CD4-positive, alpha-beta memory T cell (primary cell): Measurements from ENCODE around the gene TSHR. TPM values are rescaled to one million over a fixed set of nuclear protein-coding genes. Genes with fewer than 3 reads are reported as not detected.
"Not testable (repeated sequence)": the region's sequence is repeated elsewhere in the genome, so short reads cannot be mapped to it uniquely, and the experiment has no call there.

ENCODE experiments used
- CTCF ChIA-PET: fragments of 350-600 bp; sonication (Branson Sonifier 250); formaldehyde crosslinking; loops from one replicate; lab custom pipeline; 2021; ENCODE audit warnings: inconsistent platforms; ENCODE audit not compliant: partially characterized antibody; lab: Charles Lee
- POLR2A ChIA-PET: fragments of 350-600 bp; sonication (Branson Sonifier 250); formaldehyde crosslinking; loops from one replicate; lab custom pipeline; 2021; ENCODE audit not compliant: partially characterized antibody; lab: Charles Lee
- DNase-seq, 5 donors: peaks; one replicate each; pipeline versions ENCODE4 v3.0.0 to v3.0.0-alpha.2; 2020 to 2022; ENCODE audit warnings: mixed read lengths in 1 of 5
- H3K27ac ChIP-seq: one replicate; pipeline ENCODE4 v1.7.0; 2013; ENCODE audit warnings: low read depth, low read length
- H3K27me3 ChIP-seq: 2 replicates; pipeline ENCODE4 v1.7.0; 2013; ENCODE audit warnings: mild to moderate bottlenecking, low read length, moderate library complexity; ENCODE audit not compliant: insufficient read depth
- H3K36me3 ChIP-seq: 2 replicates; pipeline ENCODE4 v1.7.0; 2013; ENCODE audit warnings: mild to moderate bottlenecking, low read length, moderate library complexity; ENCODE audit not compliant: insufficient read depth
- H3K4me1 ChIP-seq: 2 replicates; pipeline ENCODE4 v1.7.0; 2013; ENCODE audit warnings: mild to moderate bottlenecking, low read length, moderate library complexity; ENCODE audit not compliant: insufficient read depth
- H3K4me3 ChIP-seq, 2 donors: one replicate each; pipeline ENCODE4 v1.7.0; 2013; ENCODE audit warnings: low read length in 2 of 2, mild to moderate bottlenecking in 1 of 2
- H3K9me3 ChIP-seq, 2 donors: one replicate each; pipeline ENCODE4 v1.7.0; 2013; ENCODE audit warnings: low read length in 2 of 2, control low read depth in 1 of 2; ENCODE audit not compliant: control insufficient read depth in 1 of 2
- H3K27ac Mint-ChIP-seq, 7 donors: one replicate each; pipeline ENCODE4 v1.8.0; 2020 to 2021; ENCODE audit warnings: mixed read lengths in 7 of 7, mild to moderate bottlenecking in 6 of 7, inconsistent platforms in 3 of 7, moderate library complexity in 3 of 7
- H3K27me3 Mint-ChIP-seq, 2 donors: one replicate each; pipeline ENCODE4 v1.8.0; 2020 to 2021; ENCODE audit warnings: mixed read lengths in 2 of 2
- H3K36me3 Mint-ChIP-seq, 2 donors: one replicate each; pipeline ENCODE4 v1.8.0; 2020 to 2021; ENCODE audit warnings: mixed read lengths in 2 of 2, inconsistent platforms in 1 of 2, mild to moderate bottlenecking in 1 of 2
- H3K4me1 Mint-ChIP-seq, 4 donors: one replicate each; pipeline ENCODE4 v1.8.0; 2020 to 2021; ENCODE audit warnings: mixed read lengths in 4 of 4, mild to moderate bottlenecking in 1 of 4
- H3K4me3 Mint-ChIP-seq, 8 donors: one replicate each; pipeline ENCODE4 v1.8.0; 2020 to 2021; ENCODE audit warnings: mixed read lengths in 8 of 8, mild to moderate bottlenecking in 7 of 8, moderate library complexity in 6 of 8, inconsistent platforms in 3 of 8
- H3K9me3 Mint-ChIP-seq, 8 donors: one replicate each; pipeline ENCODE4 v1.8.0; 2020 to 2021; ENCODE audit warnings: mixed read lengths in 8 of 8, mild to moderate bottlenecking in 5 of 8, inconsistent platforms in 3 of 8, moderate library complexity in 1 of 8
- intact Hi-C: fragments of 100-400 bp; cut with micrococcal nuclease; formaldehyde crosslinking; loops from one replicate; pipeline ENCODE4 v1.15.1; 2023
- polyA plus RNA-seq, 2 donors: library from polyadenylated mRNA; unstranded; fragments of 300-500 nt; fragmentation: Illumina TruSeq; gene quantifications; one replicate each; pipeline ENCODE4 v1.2.3, GENCODE V29; 2021
- total RNA-seq, 2 experiments: library from RNA; stranded (reverse); gene quantifications; one replicate each; pipeline ENCODE4 v1.2.3, GENCODE V29; 2021

Gene TSHR
- total and polyA plus RNA-seq, 4 experiments from 2014 or later: 0.09 to 0.84 (median 0.30) TPM; not detected in 1

GRCh38 chr14:81005540-81006228 lies 50.3 kb downstream of the TSHR start:
- no peak overlapping the region for H3K27ac ChIP-seq
- no peaks in the 10 kb centered on the region for H3K9me3 ChIP-seq
- no peaks in the 10 kb centered on the region for H3K27me3 ChIP-seq
- Mint-ChIP-seq H3K27ac (no peak overlapping the region), H3K4me3 (no peak overlapping the region), H3K36me3 (no peaks in the 10 kb centered on the region), H3K9me3 (no peaks in the 10 kb centered on the region), H3K4me1 (no peaks in the 10 kb centered on the region), H3K27me3 (peaks cover 0 to 1% of the 10 kb centered on the region in 2 donors)
- ChIA-PET POLR2A (no interaction called here), CTCF (interaction anchor here (2.6 kb wide), 1 partner anchor 8 kb away, joined by 6 read pairs; no protein-coding TSS in a partner anchor)
- intact Hi-C loops: no loop called here
- H3K36me3 ChIP-seq: no peaks in the 10 kb centered on the region
- H3K4me3 ChIP-seq: no peak overlapping the region
- no peaks in the 10 kb centered on the region for H3K4me1 ChIP-seq
- no peak for DNase-seq

- ChIA-PET CTCF (interaction anchor here (2.6 kb wide), 1 partner anchor 9 kb away, joined by 6 read pairs; no protein-coding TSS in a partner anchor), POLR2A (no interaction called here)
- Histone ChIP-seq H3K36me3 (no peaks in the 10 kb centered on the region), H3K4me3 (no peak overlapping the region), H3K27ac (no peak overlapping the region), H3K27me3 (no peaks in the 10 kb centered on the region), H3K4me1 (no peaks in the 10 kb centered on the region), H3K9me3 (no peaks in the 10 kb centered on the region)
- no peaks in the 10 kb centered on the region for H3K36me3 Mint-ChIP-seq
- no peak overlapping the region for H3K4me3 Mint-ChIP-seq
- H3K27ac Mint-ChIP-seq: no peak overlapping the region
- H3K27me3 Mint-ChIP-seq: peaks cover 0 to 1% of the 10 kb centered on the region in 2 donors
- intact Hi-C loops: no loop called here
- no peak for DNase-seq
- H3K4me1 Mint-ChIP-seq: no peaks in the 10 kb centered on the region
- no peaks in the 10 kb centered on the region for H3K9me3 Mint-ChIP-seq
Measured at GRCh38 chr14:81006266-81006665, 50.8 kb downstream of the TSHR start.

GRCh38 chr14:81007131-81007530 lies 51.7 kb downstream of the TSHR start:
- H3K36me3 ChIP-seq: no peaks in the 10 kb centered on the region
- intact Hi-C loops: no loop called here
- H3K27ac Mint-ChIP-seq: no peak overlapping the region
- H3K27me3 Mint-ChIP-seq: peaks cover 0 to 1% of the 10 kb centered on the region in 2 donors
- H3K4me1 ChIP-seq: no peaks in the 10 kb centered on the region
- ChIA-PET CTCF (interaction anchor here (2.6 kb wide), 1 partner anchor 10 kb away, joined by 6 read pairs; no protein-coding TSS in a partner anchor), POLR2A (no interaction called here)
- DNase-seq: no peak
- no peaks in the 10 kb centered on the region for H3K36me3 Mint-ChIP-seq
- no peaks in the 10 kb centered on the region for H3K9me3 Mint-ChIP-seq
- no peak overlapping the region for H3K27ac ChIP-seq
- no peaks in the 10 kb centered on the region for H3K4me1 Mint-ChIP-seq
- H3K9me3 ChIP-seq: no peaks in the 10 kb centered on the region
- no peaks in the 10 kb centered on the region for H3K27me3 ChIP-seq
- no peak overlapping the region for H3K4me3 ChIP-seq
- H3K4me3 Mint-ChIP-seq: no peak overlapping the region

- Histone ChIP-seq H3K27me3 (no peaks in the 10 kb centered on the region), H3K9me3 (no peaks in the 10 kb centered on the region), H3K4me3 (no peak overlapping the region), H3K4me1 (no peaks in the 10 kb centered on the region), H3K27ac (no peak overlapping the region), H3K36me3 (no peaks in the 10 kb centered on the region)
- DNase-seq: no peak
- ChIA-PET CTCF (interaction anchor here (0.8 kb wide), 1 partner anchor 8 kb away, joined by 3 read pairs; no protein-coding TSS in a partner anchor), POLR2A (no interaction called here)
- Mint-ChIP-seq H3K4me1 (no peaks in the 10 kb centered on the region), H3K9me3 (peaks cover 0 to 12% (median 3%) of the 10 kb centered on the region in 8 donors), H3K36me3 (no peaks in the 10 kb centered on the region), H3K27me3 (peaks cover 0 to 7% of the 10 kb centered on the region in 2 donors), H3K27ac (no peak overlapping the region), H3K4me3 (no peak overlapping the region)
- intact Hi-C loops: no loop called here
Measured at GRCh38 chr14:81009346-81009745, 53.9 kb downstream of the TSHR start.

GRCh38 chr14:81018251-81018650 lies 62.8 kb downstream of the TSHR start:
- POLR2A ChIA-PET: no interaction called here
- H3K4me1 Mint-ChIP-seq: no peaks in the 10 kb centered on the region
- H3K27ac Mint-ChIP-seq: no peak overlapping the region
- peaks cover 18 to 23% of the 10 kb centered on the region in 2 donors for H3K27me3 Mint-ChIP-seq
- no peaks in the 10 kb centered on the region for H3K27me3 ChIP-seq
- no peaks in the 10 kb centered on the region for H3K36me3 Mint-ChIP-seq
- H3K4me3 ChIP-seq: no peak overlapping the region
- no peak for DNase-seq
- no peaks in the 10 kb centered on the region for H3K9me3 ChIP-seq
- peaks cover 0 to 10% (median 2%) of the 10 kb centered on the region in 8 donors for H3K9me3 Mint-ChIP-seq
- CTCF ChIA-PET: no interaction called here
- no peak overlapping the region for H3K27ac ChIP-seq
- H3K4me3 Mint-ChIP-seq: no peak overlapping the region
- no peaks in the 10 kb centered on the region for H3K4me1 ChIP-seq
- intact Hi-C loops: no loop called here
- no peaks in the 10 kb centered on the region for H3K36me3 ChIP-seq

GRCh38 chr14:81018684-81019083 lies 63.3 kb downstream of the TSHR start:
- intact Hi-C loops: no loop called here
- Histone ChIP-seq H3K36me3 (no peaks in the 10 kb centered on the region), H3K4me1 (no peaks in the 10 kb centered on the region), H3K4me3 (no peak overlapping the region), H3K27me3 (no peaks in the 10 kb centered on the region), H3K9me3 (no peaks in the 10 kb centered on the region), H3K27ac (no peak overlapping the region)
- no peak overlapping the region for H3K27ac Mint-ChIP-seq
- H3K4me3 Mint-ChIP-seq: no peak overlapping the region
- H3K27me3 Mint-ChIP-seq: peaks cover 18 to 20% of the 10 kb centered on the region in 2 donors
- H3K9me3 Mint-ChIP-seq: peaks cover 0 to 6% (median 1%) of the 10 kb centered on the region in 8 donors
- DNase-seq: no peak
- no peaks in the 10 kb centered on the region for H3K36me3 Mint-ChIP-seq
- CTCF ChIA-PET: no interaction called here
- POLR2A ChIA-PET: no interaction called here
- no peaks in the 10 kb centered on the region for H3K4me1 Mint-ChIP-seq

GRCh38 chr14:81019113-81019512 lies 63.7 kb downstream of the TSHR start:
- H3K27ac Mint-ChIP-seq, CTCF ChIA-PET, H3K4me1 ChIP-seq, H3K4me1 Mint-ChIP-seq, H3K4me3 ChIP-seq, DNase-seq, H3K36me3 Mint-ChIP-seq, H3K36me3 ChIP-seq, H3K9me3 Mint-ChIP-seq, POLR2A ChIA-PET, intact Hi-C loops, H3K9me3 ChIP-seq, H3K4me3 Mint-ChIP-seq, H3K27ac ChIP-seq, H3K27me3 ChIP-seq: not testable (repeated sequence)
- peaks cover 16 to 18% of the 10 kb centered on the region in 2 donors for H3K27me3 Mint-ChIP-seq
